G401.6 (cell line): ENCODE measurements around the gene HOXD11.

ENCODE experiments used
- FAIRE-seq: peaks from 2 replicates; lab custom pipeline; 2012; peaks lifted over from hg19 to GRCh38; lab: Jason Lieb, UNC

Gene HOXD11

DNA sequence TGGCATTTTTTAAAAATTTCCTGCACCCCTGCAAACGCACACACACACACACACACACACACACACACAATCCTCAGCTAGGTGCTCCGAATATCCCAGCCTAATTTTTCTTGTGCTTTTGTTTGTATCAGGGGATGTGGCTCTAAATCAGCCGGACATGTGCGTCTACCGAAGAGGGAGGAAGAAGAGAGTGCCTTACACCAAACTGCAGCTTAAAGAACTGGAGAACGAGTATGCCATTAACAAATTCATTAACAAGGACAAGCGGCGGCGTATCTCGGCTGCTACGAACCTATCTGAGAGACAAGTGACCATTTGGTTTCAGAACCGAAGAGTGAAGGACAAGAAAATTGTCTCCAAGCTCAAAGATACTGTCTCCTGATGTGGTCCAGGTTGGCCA is 12.7 kb upstream of the HOXD11 start:
- no peak for FAIRE-seq

DNA sequence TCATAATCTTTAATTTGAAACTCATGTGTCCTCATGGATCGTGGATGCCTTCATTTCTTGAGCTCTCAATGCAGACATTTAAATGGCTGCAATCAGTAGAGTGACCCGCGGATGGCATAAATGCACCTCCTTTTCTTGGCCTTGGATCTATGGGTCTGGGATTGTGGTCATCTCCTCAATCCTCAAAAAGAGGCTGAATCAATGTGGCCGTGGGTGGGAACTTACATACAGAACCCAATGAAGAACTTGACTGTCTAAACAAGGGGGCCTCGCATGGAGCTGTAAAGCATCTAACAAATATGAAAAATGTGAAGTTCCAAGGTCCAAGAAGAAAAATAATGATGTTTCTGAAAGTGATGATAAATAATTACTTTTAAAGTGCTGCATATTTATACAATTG is 11.7 kb upstream of the HOXD11 start:
- FAIRE-seq = no peak

DNA sequence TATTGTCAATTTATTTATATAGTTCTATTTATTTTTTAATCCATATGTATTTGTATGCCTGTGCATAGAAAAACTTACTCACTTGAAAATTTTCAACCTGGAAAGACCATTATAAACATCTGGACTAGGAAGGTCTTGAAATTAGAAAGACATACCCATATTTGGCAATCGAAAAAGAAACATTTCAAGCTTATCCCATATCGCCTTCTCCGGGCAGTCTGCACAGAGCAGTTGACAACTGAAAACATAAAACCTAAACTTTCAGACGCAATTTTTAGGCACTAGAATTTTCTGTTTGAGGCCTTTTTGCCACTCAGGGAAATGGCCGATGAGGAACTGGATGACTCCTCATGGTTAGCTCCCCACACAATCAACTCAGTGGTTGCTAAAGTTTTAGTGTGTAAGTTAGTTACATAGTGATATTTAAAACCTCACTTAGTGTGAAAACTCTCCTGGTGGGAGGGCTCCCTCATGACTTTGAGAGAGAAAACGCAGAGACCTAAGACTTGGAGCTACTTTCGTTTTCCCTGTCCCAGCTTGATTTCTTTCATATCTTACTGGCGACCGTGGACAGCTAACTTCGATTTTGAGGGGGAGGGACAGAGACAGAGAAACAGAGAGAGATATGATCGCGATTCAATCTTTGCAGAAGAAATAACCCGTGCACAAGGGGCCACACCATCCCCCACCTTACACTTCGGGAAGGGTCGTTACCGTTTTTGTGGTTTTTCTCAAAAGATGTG is 10.7 kb upstream of the HOXD11 start:
- FAIRE-seq = no peak

DNA sequence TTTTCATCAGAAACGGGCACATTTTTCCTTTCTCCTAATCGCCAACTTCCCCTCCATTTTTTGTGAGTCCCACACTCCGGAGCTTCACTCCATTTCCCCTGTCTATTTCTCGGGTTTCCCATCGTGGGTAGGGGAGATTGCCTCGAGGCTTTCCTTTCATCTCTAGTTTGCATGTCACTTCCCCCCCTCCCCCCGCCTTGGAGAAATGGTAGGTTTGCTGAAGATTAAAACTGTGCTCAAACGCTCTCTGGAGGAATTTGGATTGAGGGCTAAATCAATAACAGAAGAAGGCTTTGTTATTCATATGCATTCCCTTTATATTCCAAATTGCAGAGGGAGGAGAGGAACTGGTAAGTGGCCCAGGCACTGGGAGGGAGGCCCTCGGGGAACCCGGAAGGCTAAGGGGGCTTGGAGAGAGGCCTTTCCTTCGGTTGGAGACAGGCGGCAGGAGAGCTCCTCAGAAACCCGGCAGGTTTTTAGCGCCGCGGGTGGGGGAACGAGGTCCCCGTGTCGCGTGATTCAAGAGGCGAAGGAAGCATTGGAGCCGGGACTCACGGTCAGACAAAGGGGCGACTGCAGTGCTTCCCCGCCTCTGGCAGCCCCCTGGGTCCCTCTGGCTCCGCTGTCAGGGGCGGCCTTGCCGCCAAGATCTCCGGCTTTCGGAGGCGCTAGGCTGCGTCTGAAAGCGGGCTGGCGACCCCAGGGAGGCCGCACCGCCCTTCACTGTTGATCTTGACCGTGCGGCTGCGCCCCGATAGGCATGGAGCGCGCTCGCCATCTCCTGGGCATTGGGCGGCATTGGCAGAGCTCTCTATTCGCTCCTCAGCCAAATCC is 9.9 kb upstream of the HOXD11 start:
- no peak for FAIRE-seq

DNA sequence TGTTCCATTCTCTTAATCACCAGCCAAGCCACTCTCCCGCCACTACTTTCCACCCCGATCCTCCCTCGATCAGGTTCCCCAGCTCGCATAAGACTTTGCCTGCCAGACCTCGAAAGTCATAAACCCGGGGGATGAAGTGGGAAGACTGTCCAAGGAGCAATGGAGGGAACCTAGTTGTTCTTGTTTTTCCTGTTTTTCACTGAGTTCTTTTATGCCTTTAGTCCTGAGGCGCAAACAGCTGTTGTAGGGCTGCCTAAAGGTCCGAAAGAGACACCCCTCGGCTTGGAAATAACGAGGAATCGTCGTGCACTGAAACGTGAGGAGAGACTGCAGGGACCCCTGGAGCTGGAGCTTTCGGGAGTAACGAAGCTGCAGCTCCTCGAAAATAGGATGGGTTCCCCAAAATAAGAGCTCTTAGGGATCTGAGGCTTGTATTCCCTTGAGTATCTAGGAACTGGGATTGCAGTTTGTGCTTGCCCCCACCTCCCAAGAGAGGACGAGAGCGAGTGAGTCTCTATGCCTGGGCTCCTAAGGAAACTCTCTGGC is 9.2 kb upstream of the HOXD11 start:
- no peak for FAIRE-seq

DNA sequence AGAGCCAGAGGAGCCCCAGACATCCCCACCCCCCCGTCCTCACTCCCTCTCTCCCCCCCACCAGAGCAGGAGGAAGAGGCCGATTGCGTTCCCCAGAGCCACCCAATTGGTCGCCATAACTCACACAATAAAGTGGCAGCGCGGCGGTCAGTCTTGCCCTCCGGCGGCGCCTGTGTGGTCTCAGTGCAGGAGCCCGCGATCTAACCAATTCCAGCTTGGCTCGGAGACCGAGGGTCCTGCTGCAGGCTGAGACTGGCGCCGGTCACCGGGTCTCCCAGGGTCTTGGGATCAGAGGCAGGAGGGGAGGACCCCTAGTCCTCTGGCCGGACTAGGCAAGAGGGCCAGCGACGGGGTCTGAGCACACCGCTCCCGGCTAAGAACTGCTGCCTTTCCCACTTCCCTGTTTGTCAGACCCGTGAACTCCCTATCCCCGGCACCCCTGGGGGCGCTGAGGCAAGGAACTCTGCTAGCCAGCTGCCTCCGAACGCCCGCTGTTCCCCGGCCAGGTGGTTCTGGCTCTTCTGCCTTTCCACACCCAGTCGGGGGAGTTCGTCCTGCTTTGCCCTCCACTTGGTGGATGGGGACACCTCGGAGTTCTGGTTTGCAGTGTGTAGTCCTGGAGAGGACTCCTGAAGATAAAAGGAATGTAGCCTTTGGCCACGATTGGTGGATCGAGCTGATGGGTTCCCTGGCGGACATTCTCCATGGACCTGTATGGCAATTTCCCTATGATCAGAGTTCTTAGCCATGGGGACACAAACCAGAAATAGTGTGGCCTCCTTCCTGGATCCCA is 8.5 kb upstream of the HOXD11 start:
- FAIRE-seq = no peak

DNA sequence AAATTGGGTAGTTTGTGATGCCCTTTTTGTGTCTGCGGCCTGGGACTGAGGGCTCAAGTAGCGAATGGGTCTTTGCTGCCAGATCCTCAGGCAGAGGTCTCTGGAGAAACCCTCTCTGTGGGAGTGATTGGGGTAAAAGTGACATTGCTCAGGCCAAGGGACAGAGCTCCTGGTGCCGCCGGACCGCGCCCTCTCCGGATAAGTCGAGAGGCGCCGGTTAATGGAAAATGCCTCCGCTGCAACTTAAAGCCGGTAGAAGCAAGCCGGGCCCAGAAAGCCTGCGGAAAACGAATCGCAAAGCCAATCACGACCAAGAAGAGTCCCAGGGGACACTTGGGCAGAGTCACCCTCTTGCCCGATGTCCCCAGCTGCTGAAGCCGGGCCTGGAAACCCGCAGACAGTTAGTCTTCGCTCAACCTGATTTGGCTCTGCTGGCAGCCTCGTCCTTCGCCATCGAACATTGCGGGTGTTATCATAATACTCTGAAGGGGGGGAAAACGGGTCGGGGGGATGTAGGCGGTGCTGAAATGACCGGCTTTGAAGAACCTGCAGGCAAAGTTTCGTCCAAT is 7.8 kb upstream of the HOXD11 start:
- no peak for FAIRE-seq

DNA sequence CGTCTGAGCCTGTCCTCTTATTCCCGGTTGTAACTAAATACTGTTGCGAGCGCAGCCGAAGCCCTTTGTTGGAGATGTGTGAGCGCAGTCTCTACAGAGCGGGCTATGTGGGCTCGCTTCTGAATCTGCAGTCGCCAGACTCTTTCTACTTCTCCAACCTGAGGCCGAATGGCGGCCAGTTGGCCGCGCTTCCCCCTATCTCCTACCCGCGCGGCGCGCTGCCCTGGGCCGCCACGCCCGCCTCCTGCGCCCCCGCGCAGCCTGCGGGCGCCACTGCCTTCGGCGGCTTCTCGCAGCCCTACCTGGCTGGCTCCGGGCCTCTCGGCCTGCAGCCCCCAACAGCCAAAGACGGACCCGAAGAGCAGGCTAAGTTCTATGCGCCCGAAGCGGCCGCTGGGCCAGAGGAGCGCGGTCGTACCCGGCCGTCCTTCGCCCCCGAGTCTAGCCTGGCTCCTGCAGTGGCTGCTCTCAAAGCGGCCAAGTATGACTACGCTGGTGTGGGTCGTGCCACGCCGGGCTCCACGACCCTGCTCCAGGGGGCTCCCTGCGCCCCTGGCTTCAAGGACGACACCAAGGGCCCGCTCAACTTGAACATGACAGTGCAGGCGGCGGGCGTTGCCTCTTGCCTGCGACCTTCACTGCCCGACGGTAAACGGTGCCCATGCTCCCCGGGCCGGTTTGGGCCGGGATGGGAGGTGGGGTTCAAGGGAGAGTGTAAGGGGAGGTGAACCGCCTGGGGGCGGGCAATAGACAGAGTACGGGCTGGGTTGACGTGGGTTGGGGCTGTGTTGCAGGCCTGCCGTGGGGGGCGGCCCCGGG is 7.1 kb upstream of the HOXD11 start, which contains the start of gene HOXD12:
Gene HOXD12, plus strand, starts transcription at position 68 of the 819 bp plus-strand sequence. Its CDS starts 7 bp downstream, at position 75.
- no peak for FAIRE-seq

DNA sequence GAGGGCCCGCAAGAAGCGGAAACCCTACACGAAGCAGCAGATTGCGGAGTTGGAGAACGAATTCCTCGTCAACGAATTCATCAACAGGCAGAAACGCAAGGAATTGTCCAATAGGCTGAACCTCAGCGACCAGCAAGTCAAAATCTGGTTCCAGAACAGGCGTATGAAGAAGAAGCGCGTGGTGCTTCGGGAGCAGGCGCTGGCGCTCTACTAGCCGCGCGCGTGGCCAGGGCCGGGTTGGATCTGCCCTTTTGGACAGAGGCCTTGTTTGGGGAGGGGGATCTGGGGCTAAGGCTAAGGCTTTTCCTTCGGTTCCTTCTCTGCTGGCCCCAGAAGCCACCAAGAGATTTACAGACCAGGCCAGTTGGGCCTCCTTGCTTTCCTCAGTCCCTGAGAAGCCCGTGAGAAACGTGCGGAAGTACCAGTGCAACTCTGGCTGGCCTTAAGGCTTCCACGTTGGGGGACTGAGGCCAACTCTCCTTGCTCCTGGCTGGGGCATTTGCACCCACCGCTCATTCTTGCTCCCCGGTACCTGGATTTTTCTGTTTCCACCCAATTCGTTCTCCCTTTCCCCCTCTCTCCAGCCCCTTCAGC is 6.4 kb upstream of the HOXD11 start:
- FAIRE-seq = no peak

DNA sequence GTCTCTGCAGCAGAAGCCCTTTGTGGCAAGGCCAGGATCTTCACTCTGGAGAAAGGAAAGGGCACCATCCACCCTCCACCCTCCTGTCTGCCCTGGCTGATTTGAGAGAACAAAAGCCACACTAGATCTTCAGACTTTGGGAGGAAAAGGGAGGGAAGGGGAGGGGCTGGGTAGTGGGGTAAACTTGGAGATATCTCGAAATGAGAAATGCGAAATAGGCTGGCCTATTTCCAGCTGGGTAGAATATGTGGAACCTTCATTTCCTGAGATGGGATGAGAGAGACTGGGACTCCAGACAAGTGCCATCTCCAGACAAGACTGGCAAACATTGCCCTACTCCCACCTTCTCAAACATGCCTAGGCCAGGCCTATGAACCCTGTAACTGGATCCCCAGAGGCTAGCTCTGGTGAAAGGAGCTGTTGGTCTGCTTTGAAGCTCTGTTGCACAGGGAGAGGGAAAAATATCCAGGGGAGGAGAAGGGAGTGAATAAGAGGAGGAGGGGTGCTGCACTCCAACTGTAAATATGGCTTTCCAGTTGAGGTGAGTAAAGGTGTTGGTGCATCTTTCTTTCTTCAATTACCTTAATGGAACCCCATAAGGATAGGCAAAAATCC is 5.8 kb upstream of the HOXD11 start:
- FAIRE-seq = no peak

DNA sequence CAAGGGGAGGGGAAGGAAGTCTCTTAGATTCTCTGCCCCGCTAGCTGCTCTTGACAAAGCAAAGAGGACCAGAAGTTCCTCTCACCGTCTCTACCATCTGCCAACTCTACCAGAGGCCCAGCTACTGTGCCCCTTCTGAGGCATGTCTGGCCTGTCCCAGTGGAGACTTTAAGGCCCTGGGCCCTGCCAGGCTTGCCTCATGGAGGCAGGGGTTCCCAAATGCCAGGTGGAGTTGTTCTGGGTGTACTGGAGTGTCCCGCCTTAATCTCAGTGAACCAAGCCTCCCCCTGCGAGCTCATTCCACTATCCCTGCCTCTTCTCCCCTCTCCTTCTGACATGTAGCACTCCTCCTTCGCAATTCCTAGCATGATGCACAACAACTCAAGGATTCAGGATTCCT is 5.2 kb upstream of the HOXD11 start:
- no peak for FAIRE-seq

DNA sequence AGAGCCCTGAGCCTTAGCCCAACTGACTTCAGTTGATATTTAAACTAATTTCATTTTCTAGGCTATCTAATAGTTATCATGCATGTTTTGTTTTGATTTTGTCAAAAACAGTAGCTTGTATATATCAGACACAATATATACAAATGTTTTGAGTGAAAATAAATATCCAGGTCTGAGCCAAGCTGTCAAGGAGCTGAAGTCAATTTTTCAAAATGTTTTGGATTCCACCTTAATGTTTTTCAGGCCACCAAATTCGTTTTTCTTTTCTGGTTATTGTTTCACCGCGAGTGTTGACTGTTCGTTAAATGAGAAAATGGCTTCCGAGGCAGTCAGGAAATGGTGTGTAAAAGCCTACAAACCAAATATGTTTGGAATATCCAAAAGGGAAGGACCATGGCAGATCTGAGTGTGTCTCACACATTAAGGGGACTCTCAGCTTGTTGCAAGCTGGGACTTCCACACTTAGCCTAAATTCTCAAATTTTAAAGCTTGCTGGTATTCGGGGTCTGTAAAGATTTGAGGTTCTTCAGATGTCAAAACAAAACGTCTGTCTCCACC is 4.7 kb upstream of the HOXD11 start:
- no peak for FAIRE-seq

DNA sequence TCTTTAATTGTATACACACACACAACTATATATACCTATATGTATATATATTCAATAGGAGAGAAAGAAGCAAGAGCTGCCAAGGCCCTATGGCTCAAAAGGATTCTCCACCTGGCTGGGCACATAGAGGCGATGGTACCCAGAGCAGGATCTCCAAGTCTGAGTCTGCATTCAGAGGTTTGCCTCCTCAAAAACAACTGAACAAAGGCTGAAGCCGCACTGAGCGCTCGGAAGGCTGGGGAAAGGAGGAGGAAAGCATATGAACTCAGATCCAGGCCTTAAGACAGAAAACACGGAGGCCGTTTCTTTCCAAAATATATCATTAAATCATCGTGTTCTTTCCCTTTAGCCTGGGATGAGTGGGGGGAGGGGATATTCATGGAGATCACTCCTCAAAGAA is 3.9 kb upstream of the HOXD11 start:
- FAIRE-seq = no peak

DNA sequence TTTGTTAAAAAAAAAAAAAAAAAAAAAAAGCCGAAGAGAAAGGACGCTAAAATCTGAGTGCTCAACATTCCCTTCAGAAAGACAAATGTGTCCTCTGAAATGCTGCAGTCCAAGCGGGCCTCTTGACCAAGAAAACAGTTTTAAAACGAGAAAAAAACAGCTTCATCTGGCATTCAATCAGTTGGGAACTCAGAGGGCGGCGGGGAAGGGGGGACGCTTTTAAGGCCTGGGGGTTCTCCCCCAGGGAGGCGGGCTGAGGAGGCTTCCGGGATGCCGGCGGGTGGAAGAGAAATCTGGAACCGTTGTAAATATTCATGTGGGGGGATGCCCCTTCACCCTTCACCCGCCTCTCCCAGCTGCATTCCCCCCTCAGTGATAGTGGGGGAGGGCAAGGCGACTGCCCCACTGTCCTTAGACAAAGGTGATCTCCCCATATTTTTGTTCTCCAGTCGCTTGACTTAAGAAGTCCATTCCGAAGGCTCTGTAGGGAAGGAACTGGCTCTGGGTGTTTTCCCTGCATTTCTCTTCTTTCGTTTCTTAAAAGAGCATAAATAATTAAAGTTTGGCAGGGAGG is 3.3 kb upstream of the HOXD11 start:
- FAIRE-seq = no peak

DNA sequence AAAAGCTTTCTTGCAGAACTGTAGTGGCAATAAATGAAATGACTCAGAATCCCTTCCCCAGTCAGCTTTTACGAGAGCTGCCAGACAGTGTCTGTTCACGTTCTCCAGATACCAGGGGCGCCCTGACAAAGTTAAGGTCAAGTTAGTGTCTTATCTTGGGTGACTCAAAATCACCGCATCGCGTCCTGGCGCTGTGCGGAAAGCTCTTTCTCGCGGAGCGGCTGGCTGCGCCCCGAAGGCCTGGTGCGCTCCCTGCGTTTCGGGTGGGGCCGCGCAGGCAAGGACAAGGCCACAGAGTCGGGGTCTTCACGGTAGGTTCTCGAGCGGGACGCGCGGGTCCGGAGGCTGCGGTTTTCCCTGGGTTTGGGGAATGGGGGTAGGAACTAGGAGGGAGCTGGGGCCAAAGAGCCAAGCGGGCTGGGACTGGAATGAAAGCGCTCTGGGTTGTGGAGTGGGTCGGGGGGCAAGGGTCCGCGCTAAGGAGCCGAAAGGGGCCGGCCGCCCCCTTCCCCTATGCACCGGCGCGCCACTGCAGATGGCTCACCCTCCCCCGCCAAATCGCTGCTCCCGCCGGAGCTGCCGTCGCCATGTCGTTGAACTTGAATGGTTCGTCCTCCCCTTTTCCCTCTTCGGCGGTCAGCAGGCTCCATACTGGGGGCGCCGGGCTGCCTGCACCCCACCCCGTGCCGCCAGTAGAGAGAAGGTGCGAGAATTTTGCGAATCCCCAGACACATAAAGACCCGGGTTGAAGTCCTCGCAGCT is 2.6 kb upstream of the HOXD11 start:
- FAIRE-seq = no peak

DNA sequence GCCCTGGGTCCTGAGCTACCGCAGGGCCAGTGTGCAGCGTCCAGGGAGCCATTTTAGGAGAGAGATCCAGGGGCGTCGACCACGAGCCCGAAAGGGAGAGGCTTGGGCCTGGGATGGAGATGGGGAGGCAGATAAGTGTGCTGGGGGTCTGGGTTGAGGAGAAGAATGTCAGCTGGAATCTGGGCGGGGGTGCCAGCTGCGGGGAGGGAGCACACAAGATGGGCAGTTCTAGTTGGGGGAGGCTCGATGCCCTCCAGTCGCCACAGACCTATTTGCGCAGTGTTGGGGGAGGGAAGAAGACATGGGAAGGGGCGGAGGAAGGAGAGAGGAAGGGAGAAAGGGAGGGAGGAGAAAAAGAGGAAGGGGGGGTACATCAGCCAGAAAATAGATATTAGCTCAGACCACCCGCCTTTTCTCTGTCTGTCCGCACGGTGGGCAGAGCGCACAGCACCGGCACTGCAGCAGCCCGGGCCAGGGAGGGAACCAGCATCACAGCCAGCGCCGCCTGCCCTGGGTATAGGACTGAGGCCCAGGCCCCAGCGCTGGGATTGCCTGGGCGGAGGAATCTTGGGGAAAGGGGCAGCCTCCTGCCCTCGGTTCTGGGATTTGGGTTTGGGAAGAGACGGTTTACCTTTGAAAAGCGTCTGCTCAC is 1.9 kb upstream of the HOXD11 start:
- FAIRE-seq = no peak

DNA sequence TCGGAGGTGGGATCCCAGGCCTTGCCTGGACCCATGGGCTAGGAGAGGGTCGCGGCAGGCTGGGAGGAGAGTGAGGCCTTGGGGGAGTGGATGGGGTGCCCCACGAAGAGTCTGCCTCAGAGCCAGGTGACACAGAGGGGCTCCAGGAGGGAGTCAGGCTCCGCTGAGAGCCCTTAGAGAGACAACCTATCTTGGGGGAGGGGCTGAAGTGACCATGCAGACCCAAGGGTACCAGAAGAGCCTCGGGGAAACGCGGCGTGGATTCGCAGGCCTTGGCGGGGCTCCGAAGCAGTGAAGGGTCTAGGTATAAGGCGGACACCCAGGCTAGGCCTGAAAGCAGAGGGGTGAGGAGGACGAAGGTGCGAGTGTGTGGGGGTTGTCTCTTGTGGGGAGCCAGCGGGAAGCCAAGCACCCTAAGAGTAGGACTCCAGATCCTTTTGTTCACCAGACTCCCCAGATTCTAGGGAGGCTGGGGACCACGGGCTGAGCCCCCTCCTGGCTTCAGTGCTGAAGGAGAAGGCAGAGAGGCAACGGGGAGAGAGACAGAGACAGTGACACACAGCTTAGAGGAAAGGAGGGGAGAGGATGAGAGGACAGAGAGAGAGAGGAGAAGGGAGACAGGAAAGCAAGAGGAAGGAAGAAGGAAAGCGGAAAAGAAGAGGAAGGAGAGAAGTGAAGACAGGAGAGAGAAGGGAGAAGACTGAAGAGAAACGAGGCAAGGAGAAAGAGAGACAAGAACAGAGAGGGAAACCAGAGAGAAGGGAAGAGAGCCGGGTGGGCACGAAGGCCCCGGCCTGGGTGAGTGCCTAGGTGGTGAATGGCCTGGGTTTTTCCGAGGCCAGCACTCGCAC is 1.1 kb upstream of the HOXD11 start:
- FAIRE-seq = no peak
